Measurements from ENCODE around the gene DNM3.

DNA sequence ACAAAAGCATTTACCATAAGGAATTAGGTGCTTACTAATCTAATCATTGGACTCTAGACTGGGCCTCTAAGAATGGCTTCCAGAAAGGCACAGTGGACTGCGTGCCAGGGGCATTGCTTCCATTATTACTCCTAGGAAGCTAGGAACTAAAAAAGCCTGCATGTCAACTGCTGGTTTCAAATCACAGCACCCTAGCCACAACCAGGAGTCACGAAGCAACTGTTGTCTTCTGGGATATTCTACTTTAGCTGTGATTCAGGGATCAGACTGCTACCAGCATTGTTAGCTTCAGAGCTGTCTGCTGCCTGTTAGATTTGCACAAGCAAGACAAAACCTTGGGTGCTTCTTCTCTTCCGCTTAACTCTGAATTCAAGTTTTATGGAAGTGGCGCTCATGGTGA lies 38.3 kb downstream of the DNM3 start:
- TF ChIP-seq, protein P1, sequence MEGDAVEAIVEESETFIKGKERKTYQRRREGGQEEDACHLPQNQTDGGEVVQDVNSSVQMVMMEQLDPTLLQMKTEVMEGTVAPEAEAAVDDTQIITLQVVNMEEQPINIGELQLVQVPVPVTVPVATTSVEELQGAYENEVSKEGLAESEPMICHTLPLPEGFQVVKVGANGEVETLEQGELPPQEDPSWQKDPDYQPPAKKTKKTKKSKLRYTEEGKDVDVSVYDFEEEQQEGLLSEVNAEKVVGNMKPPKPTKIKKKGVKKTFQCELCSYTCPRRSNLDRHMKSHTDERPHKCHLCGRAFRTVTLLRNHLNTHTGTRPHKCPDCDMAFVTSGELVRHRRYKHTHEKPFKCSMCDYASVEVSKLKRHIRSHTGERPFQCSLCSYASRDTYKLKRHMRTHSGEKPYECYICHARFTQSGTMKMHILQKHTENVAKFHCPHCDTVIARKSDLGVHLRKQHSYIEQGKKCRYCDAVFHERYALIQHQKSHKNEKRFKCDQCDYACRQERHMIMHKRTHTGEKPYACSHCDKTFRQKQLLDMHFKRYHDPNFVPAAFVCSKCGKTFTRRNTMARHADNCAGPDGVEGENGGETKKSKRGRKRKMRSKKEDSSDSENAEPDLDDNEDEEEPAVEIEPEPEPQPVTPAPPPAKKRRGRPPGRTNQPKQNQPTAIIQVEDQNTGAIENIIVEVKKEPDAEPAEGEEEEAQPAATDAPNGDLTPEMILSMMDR (optimal IDR thresholded peaks at IDR 0.05 in 1 of 3, IDR thresholded peaks at IDR 0.05 in 1 of 3, conservative IDR thresholded peaks at IDR 0.05 in 1 of 3; ENCODE audit: extremely low read depth in 1 of 3, insufficient read depth in 2 of 3, low read length in 3 of 3), result no peak
- no peak for TF ChIP-seq EZH2 (IDR thresholded peaks at IDR 0.05; ENCODE audit: low read length)
